HL-60 (cell line): ENCODE data around the gene ATE1.

ENCODE experiments used
- CTCF ChIP-seq: IDR thresholded peaks from one replicate; pipeline ENCODE4 v1.5.1; 2011; ENCODE audit warnings: low read length, control low read depth, inconsistent platforms; ENCODE audit not compliant: insufficient read depth
- POLR2AphosphoS5 ChIP-seq: IDR thresholded peaks from 2 replicates; pipeline ENCODE4 v1.6.1; 2012; ENCODE audit warnings: low read depth
- REST ChIP-seq: IDR thresholded peaks from 2 replicates; pipeline ENCODE4 v1.6.1; 2012; ENCODE audit warnings: low read depth; ENCODE audit not compliant: insufficient replicate concordance

- TF ChIP-seq REST (no peak), CTCF (no peak), POLR2AphosphoS5 (no peak)
These were observed 22.9 kb downstream of the ATE1 start for GRCh38 chr10:121904888-121905287.
